Left forelimb (tissue), 1 donor: Measurements from ENCODE around the gene ETV7.
"Not testable (repeated sequence)": the region's sequence is repeated elsewhere in the genome, so short reads cannot be mapped to it uniquely, and the experiment has no call there.

Source experiments
- DNase-seq: peaks from one replicate; pipeline ENCODE4 v3.0.0-alpha.2; 2018; ENCODE audit warnings: low spot score

The ETV7 gene

DNA sequence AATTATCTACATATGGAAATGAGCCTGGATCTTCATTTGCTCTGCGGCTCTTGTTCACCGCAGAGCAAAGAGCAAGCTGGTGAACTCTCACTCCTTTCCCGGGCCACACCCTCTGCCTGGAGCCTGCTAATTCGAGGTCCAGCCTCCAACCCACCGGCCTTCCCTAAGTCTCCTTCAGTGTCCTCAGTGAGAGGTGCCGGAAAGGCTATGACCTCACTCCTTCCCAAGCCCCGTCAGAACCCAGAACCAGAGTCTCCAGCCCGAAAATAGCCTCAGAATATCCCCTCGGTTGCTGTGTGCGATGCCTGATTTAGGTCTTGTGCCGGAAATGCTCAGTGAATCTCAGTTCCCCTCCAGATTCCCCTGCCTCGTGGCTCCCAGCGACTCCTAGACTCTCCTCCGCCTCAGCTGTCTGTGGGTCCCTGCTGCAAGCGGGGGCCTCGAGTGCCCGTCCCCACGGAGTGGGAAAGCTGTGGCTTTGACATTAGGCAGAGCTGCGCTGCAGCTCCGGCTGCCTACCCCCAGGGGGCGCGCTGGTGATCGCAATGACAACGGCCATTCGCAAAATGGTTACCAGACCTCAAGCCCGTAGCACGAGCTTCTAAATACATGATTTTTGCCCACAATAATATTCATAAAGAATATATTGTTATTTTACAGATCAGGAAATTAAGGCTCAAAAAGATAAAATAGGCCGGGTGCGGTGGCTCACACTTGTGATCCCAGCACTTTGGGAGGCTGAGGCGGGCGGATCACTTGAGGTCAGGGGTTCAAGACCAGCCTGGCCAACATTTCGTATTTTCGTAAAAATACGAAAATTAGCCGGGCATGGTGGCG lies 46.6 kb downstream of the ETV7 start:
- peak; percentile 79 for DNase-seq

DNA sequence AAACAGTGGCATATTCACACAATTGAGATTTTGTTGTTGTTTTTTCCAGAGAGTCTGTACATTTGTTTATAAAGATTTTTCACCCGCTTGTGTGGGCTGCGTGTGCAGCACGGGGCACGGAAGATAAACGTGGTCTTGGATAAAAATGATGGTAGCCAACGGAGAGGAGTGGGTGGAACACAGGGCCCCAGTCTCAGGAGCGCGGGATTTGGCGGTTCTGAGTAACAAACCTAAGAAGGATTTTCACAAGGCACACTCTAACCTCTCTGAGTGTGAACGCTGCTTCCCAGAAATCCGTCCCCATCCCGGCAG lies 47.2 kb downstream of the ETV7 start:
- DNase-seq, result no peak

DNA sequence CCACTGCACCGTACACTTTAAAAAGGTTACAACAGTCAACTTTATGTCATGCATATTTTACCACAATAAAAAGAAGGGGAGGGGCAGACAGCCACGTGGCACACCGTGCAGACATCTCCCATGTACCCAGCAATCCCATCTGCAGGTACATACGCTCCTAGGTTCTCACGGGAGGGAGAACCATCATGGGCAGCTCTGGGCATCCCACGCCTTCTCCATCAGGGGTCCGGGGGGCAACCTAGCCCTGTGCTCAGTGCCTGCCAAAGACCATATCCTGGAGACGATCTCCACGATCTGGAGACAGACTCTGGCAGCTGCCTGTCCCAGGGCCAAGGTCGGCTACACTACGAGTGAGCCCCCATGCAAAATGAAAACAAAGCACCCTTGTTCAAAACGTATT lies 48.3 kb downstream of the ETV7 start:
- no peak for DNase-seq

DNA sequence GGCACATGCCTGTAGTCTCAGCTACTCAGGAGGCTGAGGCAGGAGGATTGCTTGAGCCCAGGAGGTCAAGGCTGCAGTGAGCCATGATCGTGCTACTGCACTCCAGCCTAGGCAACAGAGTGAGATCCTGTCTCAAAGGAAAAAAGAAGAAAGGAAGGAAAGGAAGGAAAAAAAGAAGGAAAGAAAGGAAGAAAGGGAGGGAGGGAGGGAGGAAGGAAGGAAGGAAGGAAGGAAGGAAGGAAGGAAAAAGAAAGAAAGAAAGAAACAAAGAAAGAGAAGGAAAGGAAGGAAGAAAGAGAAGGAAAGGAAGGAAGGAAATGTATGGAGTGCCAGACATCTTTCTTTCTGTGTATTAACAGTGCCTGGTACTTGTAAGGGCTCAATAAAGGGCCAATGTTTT lies 49.2 kb downstream of the ETV7 start:
- DNase-seq, result not testable (repeated sequence)

DNA sequence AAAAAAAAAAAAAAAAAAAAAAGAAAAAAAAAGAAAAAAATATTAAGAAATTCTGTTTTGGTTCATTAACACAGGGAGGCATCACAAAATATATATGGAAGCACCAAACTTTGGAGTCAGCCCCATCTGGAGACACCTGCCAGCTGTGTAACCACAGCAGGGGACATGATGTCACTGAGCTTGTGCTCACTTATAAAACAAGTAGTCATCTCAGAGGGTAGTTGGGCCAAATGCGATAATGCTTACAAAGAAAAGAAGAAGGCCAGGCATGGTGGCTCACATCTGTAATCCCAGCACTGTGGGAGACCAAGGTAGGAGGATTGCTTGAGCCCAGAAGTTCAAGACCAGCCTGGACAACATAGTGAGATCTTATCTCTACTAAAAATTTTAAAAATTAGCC lies 49.7 kb downstream of the ETV7 start:
- DNase-seq, result no peak

DNA sequence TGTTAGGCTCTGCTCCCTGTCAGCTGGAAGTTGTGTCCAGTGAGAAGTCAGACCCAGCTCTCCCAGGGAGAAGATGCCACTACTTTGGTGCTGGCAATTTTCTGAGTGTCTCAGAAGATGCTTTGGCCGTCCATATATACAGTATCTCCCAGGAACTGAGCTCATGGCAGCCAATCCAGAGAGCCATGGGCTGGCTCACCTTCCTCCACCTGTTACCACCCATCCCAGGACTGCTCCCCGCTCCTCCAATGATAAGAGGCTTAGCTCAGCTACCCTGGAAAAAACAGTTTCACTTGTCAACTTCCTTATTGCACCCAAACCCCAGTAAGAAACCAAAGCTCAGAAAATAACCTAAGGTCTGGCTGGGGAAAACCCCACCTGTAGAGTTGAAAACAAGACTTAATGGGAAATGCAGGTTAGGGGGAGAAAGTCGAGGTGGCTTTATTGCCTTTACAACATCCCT lies 50.7 kb downstream of the ETV7 start, which contains the start of gene BNIP5:
TSS of gene BNIP5 (minus strand) at position 110 of the 463 bp plus-strand sequence. CDS start 6,198 bp downstream, outside the sequence.
- DNase-seq, result no peak

DNA sequence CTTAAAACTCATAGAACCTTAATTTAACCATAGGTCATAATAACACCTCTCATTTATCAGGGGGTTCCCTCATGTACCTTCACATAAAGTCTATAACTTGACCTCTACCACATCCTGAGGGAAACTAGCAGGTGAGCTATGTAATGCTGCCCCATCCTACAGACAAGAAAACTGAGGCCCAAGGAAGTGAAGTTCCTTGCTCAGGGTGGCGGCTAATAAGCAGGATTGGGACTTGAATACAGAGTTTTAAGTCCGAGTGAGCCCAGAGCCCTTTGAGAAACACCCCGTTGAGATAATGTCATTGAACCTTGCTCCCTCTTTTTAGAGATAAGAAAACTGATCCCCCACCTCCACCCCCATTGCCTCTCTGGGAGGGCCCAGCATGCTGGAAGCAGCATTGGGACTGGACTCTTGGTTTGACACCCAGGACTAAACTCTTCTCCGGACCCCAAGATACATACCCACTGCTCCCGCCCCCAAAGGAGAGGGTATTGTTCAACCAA lies 51.2 kb downstream of the ETV7 start:
- DNase-seq, result no peak

DNA sequence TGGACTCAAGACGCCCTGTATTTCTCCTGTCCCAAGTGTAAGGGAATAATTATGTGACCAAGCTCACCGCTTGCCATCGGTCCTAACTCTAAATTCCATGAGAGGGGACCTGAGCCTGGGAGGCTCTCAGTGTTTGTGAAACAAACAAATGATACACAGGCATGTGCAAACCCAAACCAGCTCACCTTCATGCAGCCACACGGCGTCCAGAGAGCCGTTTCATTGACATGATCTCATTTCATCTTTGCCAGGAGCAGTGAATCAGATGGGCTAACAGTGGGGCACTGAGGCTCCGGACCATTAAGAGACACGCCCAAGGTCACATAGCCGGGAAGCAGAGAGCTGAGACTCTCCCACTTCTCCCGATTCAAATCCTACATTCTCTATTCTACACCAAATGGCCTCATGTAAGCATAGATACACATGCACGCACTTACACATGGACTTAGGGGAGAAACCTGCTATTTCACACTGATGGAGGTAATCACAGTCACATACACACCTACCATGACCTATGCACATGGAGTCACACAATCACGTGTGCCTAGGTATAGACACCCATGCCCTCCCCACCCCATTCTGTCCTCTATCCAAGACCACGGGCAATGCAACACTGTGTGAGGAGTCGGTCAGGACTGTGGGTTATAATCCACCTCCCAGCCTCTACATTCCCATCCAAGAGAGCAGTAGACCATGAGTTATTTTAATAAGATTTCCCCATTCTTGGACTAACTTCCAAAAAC lies 51.8 kb downstream of the ETV7 start:
- DNase-seq, result no peak

DNA sequence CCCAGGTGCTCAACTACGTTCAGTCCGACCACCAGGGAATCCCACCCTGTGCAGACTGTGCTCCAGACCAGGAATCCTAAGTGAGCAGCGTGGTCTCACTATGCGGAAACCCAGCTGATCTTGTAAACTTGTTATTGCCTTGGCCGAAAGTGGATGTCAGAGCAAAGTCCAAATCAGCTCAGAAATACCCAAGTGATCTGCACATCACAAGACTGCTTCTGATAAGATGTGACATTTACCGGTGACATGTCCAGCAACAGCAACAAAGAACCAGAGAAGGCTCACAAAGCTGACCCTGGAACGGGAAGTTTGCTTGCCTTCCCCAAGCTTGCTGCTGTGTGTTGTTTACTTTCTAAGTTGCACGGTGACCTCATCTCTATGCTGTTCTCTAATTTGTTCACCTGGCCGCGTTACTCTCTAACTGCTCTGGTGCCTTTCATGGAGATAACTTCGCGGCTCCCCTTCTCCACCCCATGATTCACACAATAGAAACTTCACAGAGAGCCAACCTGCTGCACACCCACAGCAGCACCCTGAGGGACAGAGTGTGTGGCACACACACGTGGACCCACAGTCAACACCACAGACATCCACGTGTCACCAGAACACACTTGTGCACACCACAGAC lies 52.5 kb downstream of the ETV7 start:
- DNase-seq, result no peak

DNA sequence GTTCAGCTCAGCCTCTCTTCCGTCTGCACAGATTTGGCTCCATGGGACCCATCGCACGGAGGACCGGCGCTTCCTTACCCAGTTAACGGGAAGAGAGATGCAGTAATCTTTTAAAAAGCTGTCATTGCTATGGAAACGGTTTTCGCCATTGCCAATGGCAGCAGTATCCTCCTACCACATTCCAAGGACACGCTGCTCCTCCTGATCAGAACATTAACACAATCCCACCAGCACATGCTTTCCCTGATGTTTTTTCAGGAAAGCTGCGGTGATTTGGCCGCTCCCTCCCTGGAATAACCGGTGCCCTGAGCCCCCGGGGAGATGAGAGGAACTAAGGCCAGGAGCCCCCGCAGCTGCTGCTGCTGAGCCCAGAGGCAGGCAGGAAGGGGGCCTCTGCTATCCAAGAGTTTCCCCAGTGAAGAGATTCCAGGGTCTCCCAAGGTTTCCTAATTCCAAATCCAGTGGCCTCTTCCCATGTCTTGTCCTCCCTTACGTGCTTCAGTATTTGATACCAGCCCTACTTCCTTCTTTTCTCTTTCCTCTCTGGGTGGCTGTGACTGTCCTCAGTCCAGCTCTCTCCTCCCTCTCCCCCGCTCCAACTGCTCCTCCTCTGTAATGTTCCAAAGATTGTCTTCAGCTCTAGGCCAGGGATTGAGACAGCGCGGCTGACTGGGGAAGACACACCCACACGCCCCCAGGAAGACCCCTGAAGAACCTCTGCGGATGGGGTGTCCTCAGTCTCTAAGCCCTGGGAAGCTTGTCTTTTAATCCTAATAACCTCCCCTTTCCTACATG lies 53.3 kb downstream of the ETV7 start:
- no peak for DNase-seq

DNA sequence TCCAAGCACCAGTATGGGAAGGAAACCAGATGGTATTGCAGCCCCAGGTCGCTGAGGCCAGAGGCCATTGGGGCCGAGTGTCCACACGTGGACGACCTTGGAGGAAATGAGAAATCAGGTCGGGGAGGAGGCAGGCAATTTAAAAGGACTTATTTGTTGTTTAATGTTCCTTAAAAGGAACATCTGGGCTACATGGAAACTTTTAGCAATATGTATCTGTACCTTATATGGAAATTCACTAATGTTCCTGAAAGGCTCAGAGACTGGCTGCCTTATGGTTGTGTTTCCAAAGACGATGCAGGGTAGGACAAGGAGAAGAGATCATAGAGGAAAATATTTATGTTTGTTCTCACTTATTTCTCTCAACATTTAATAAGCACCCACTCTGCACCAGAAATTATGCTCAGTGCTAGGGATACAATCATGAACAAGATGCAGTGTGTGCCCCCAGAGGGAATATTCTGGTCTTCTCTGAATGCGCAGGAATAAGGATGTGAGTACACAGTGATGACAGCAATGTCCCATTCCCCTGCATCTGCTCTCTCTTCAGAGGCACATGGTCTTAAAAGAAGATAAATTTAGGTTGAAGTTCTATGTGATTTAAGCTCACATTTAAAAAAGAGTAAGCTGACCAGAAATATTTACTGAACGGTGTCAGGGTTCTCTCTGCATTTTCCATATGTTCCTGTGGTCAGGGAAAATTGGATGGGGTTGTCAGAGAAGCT lies 54.1 kb downstream of the ETV7 start:
- no peak for DNase-seq

DNA sequence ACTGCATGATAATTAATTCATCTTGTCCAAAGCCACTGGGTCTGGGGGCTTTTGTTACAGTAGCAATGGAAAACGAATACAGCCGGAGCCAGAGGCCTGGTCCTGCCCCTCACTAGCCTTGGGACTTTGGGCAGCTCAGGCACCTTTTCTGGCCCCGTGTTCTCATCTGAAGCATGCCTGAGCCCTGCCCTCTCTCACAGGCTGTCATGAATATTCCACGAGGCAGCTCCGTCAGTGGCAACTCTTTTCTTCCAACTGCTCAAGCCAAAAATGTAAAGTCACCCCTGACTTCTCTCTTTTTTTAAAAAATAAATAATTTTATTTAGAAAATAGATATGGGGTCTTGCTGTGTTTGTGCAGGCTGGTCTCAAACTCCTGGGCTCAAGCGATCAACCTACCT lies 56.1 kb downstream of the ETV7 start:
- no peak for DNase-seq

DNA sequence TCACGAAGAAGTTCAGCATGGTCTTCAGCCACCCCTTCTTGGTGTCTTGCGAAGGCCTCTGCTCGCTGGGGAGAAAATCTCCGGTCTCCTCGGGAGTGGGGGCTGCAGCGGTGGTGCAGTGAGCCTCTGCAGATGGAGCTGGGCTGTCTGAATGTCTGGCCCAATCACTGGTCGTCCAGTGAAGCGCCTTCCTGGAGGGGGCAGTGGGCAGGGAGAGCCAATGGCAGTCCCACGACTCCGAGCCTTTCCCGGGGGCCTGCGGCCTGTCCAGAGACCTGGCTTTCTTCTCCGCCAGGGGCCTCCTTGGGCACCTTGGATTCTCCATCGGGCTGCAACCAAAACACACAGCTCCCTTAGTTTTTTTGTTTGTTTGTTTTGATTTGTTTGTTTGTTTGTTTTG lies 57.1 kb downstream of the ETV7 start:
- no peak for DNase-seq

DNA sequence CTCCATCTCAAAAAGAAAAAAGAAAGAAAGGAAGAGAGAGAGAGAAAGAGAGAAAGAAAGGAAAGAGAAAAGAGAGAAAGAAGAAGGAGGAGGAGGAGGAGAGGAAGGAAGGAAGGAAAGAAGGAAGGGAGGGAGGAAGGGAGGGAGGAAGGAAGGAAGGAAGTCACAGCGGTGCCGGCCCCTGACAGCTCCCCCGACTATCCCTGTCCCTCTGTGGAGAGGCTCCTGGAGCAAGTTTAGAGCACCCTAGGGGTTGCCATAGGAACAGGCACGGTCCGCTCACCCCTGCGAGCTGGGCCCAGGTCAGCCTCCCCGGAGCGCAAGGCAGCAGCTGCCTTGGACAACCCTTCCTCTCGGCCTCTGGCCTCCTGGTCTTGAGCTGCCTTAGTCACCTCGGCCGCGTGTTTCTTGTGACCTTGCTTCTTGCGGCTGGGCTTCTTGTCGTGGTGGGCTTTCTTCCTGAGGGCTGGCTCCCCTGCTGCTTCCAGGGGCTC lies 57.6 kb downstream of the ETV7 start:
- DNase-seq, result no peak

DNA sequence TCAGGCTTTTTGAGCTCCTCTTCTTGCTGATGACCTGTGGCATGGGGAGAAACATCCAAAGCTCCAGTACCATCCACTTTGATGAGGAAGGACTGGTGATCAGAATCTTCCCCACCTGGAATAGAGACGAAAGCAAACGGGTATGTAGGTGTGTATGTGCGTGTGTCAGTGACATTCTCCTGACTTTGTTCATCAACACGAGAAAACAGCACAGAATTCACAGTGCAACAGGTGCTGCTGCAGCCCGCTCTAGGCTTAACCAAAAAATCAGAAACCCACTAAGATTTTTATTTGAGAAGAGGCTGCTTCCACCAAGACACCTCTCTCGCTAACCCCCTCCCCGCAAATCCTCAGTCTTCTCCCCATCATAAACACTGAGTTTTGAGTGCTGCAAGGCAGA lies 58.9 kb downstream of the ETV7 start:
- no peak for DNase-seq

DNA sequence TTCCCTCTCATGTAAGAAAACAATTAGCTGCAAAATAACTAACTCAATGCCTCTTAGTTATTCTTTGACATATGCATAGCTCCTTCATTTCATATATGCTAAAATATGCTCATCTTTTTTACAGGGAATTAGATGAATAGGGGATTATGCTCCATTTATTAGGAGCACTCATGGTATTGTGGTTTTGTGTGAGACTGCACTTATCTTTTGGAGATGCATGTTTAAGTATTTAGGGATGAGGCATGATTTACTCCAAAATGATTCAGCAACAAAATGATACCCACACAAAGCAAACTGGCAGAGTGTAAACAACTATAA lies 59.6 kb downstream of the ETV7 start:
- no peak for DNase-seq

DNA sequence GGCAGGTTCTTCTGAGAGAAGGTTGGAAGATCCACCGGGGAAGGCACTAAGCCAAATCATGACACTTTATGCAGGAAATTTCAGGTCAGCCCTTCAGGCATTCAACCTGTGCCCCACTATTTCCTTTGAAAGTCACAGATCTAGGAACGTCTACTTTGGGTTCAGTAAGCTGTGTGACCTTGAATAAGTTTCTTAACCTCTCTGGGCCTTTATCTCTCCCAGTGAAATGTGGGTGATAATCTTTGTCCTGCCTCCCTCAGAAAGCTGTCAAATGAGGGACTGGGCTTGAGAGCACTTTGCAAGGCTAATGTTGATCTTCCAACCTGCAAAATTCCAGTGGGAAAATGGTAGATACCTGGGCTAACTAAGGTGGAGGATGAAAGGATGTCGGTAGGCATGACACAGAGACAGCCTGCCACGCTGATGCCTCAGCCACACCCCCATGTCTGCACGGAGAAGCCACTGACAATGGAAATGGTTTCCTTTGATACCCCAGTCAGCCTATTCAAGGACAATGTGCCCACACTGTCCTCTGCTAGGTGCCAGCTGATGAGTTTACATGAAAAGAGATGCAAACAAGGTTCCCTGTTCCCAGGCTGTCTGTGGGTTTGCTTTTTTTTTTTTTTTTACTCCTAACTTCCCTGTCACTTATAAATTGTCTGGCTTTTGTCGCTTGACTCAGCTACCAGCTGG lies 60.1 kb downstream of the ETV7 start:
- no peak for DNase-seq

DNA sequence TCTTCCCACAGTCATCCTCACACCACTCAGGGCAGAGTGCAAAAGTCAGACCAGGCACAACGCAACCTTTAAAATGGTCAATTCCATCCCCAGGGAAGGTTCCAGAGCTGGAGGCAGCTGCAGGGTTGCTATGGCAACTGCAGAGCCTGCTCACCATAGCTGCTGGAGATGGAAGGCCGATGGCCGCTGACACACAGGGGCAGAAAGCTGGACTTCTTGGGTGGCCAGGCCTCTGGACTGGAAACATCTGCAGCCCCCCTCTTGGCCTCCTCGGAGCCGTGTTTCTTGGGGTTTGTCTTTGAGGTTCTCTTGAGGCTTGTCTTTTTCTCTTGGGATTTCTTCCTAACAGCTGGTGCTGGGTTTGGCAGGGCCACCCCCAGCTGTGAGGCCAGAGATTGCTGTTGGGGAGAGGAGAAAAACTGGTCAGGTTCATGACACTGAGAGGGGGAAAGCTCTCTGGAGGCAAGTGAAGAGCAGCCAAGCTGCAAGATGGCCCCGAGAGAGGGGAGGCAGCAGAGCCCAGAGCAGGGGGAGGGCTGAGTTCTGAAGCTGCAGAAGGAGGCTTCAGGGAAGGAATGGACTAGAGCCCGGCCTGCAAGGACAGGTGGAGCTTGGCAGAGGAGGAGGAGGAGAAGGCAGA lies 61.0 kb downstream of the ETV7 start:
- no peak for DNase-seq

DNA sequence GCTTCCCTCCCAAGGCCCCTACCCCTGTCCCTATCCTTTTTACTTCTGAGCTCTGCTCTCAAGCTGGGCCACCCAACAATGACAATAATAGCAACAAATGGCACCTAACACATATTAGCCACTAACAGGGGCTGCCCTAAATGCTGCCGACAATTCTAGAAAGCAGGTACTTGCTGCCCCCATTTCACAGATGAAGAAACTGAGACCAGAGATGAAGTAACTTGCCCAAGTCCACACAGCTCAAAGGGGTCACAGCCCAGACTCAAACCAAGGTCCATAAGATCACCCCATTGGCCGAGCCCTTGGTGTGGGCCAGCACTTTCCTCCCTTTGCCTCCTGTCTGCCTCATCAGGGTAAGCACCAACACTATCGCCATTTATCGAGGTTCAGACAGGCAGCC lies 62.8 kb downstream of the ETV7 start:
- DNase-seq, result no peak

DNA sequence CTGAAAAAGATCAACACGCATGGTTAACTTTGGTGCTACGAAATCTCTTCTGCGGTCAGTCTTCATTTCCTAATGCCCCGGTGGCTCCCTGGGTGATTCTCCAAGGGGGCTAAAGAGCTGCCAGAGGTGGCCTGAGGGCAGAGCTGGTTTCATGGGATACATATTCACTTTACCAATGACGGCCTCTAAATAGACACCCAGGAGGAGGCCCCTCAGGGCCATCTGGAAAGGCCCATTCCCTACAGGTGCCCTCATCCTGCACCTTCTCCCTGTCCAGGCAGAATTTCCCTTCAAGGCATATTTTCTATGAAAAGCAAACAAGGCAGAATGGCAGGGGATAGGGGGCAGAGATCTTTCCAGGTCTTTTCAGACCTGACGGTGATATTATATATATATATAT lies 63.3 kb downstream of the ETV7 start:
- no peak for DNase-seq
